Lung (tissue), 12 donors: ENCODE results near the gene ATG10. TPM values are rescaled to one million over a fixed set of nuclear protein-coding genes. Genes with fewer than 3 reads are reported as not detected.

Source experiments
- ATAC-seq: fragments of 200-7000 bp; cut with Tn5 transposase; one replicate; pipeline ENCODE4 v1.9.1; 2020; ENCODE audit warnings: moderate number of reproducible peaks; ENCODE audit not compliant: insufficient read depth, low FRiP score
- DNase-seq, 3 donors: peaks; one replicate each; pipeline ENCODE4 v3.0.0-alpha.2; 2013 to 2017
- H3K27ac ChIP-seq, 2 donors: one replicate each; pipeline ENCODE4 v1.5.1; 2013; ENCODE audit warnings: mild to moderate bottlenecking in 2 of 2, moderate library complexity in 2 of 2, control low read depth in 1 of 2, inconsistent platforms in 1 of 2, low read depth in 1 of 2, low read length in 1 of 2
- H3K27me3 ChIP-seq, 3 donors: one replicate each; pipeline ENCODE4 v1.5.1; 2013; ENCODE audit warnings: low read length in 2 of 3; ENCODE audit not compliant: control insufficient read depth in 3 of 3, insufficient read depth in 3 of 3
- H3K36me3 ChIP-seq, 4 donors: one replicate each; pipeline ENCODE4 v1.5.1; 2013; ENCODE audit warnings: low read length in 4 of 4, mild to moderate bottlenecking in 1 of 4, moderate library complexity in 1 of 4; ENCODE audit not compliant: control insufficient read depth in 4 of 4, insufficient read depth in 4 of 4
- H3K4me1 ChIP-seq, 5 donors: one replicate each; pipeline ENCODE4 v1.5.1; 2013; ENCODE audit warnings: low read length in 5 of 5, mild to moderate bottlenecking in 2 of 5, moderate library complexity in 1 of 5; ENCODE audit not compliant: control insufficient read depth in 5 of 5, insufficient read depth in 5 of 5
- H3K4me3 ChIP-seq: one replicate; pipeline ENCODE4 v1.5.1; 2013; ENCODE audit warnings: mild to moderate bottlenecking, control low read depth, moderate library complexity
- H3K9ac ChIP-seq, 2 donors: one replicate each; pipeline ENCODE4 v1.5.1; 2013; ENCODE audit warnings: low read length in 2 of 2, control low read depth in 1 of 2; ENCODE audit not compliant: insufficient read depth in 1 of 2
- H3K9me3 ChIP-seq, 4 donors: one replicate each; pipeline ENCODE4 v1.5.1; 2013; ENCODE audit warnings: low read length in 3 of 4, mild to moderate bottlenecking in 1 of 4, moderate library complexity in 1 of 4; ENCODE audit not compliant: control insufficient read depth in 4 of 4, insufficient read depth in 3 of 4
- WGBS, 2 donors: extraction: QIAGEN DNeasy Blood & Tissue Kit; methylation state at CpG; one replicate each; pipeline ENCODE4 v1.1.7; 2013; 5-methylcytosine and 5-hydroxymethylcytosine counted together
- polyA plus RNA-seq, 2 donors: library from polyadenylated mRNA; stranded (reverse); fragments of 200-250 nt; gene quantifications; one replicate each; pipeline ENCODE4 v1.2.1, GENCODE V29; 2013
- total RNA-seq, 2 donors: library from RNA; depleted of rRNA in 1 of 2; stranded (reverse); fragments of >200 nt in 1 of 2; gene quantifications; one replicate each; pipeline ENCODE4 v1.2.1, GENCODE V29; 2014 to 2021
- TF ChIP-seq, protein P1 (sequence below): IDR thresholded peaks from 2 replicates; pipeline ENCODE4 v1.5.1; 2012; ENCODE audit warnings: mild to moderate bottlenecking; ENCODE audit errors: control extremely low read depth, extremely low read depth
- donor health status: control.
- donor health status: control.
- donor health status: Bipolar disorder and iron deficiency.
- donor health status: healthy.
- donor health status: DM: yes; HTN: yes; CAD: no.

Gene ATG10
- total and polyA plus RNA-seq, 4 donors = 4.6 to 10.2 (median 5.8) TPM

DNA sequence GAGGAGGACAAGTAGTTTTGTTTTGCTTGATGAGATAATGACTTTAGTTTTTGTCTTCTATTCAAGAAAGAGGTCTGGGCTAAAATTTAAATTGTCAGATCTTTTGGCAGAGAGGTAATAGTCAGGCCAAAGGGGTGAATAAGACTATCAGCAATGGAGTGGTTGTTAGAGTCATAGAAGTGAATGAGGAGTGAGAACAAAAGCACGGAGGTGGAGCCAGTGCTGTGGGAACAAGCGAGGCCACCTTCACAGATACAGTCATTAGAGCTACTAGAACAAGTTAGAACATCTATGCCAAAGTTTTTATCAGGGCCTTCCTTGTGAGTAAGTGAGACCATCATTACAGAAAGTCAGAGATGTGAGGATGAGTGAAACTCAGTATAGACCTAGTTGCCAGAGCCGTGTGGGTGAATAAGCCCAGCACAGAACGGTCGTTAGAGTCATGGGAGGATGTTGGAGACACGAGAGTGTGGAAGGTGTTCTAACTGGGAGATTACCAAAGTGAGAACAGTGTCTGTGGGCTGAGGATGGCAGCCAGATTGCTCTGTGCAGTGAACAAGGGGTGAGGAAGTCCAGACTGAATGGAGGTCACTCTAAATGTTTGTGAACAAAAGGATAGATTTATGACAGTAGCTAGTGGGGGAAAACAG lies 171.2 kb downstream of the ATG10 start:
- Histone ChIP-seq H3K9me3 (peaks cover 0 to 8% (median 0%) of the 10 kb centered on the region in 4 donors), H3K36me3 (no peaks in the 10 kb centered on the region), H3K4me1 (peaks cover 0 to 4% (median 0%) of the 10 kb centered on the region in 5 donors), H3K9ac (no peak overlapping the region), H3K4me3 (no peak overlapping the region), H3K27ac (no peak overlapping the region), H3K27me3 (no peaks in the 10 kb centered on the region)
- 90 to 91% methylated on average over 6 of the region's 6 CpGs for WGBS, 2 donors
- ATAC-seq (no peak), DNase-seq (no peak)
- TF ChIP-seq, protein P1, sequence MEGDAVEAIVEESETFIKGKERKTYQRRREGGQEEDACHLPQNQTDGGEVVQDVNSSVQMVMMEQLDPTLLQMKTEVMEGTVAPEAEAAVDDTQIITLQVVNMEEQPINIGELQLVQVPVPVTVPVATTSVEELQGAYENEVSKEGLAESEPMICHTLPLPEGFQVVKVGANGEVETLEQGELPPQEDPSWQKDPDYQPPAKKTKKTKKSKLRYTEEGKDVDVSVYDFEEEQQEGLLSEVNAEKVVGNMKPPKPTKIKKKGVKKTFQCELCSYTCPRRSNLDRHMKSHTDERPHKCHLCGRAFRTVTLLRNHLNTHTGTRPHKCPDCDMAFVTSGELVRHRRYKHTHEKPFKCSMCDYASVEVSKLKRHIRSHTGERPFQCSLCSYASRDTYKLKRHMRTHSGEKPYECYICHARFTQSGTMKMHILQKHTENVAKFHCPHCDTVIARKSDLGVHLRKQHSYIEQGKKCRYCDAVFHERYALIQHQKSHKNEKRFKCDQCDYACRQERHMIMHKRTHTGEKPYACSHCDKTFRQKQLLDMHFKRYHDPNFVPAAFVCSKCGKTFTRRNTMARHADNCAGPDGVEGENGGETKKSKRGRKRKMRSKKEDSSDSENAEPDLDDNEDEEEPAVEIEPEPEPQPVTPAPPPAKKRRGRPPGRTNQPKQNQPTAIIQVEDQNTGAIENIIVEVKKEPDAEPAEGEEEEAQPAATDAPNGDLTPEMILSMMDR = no peak

DNA sequence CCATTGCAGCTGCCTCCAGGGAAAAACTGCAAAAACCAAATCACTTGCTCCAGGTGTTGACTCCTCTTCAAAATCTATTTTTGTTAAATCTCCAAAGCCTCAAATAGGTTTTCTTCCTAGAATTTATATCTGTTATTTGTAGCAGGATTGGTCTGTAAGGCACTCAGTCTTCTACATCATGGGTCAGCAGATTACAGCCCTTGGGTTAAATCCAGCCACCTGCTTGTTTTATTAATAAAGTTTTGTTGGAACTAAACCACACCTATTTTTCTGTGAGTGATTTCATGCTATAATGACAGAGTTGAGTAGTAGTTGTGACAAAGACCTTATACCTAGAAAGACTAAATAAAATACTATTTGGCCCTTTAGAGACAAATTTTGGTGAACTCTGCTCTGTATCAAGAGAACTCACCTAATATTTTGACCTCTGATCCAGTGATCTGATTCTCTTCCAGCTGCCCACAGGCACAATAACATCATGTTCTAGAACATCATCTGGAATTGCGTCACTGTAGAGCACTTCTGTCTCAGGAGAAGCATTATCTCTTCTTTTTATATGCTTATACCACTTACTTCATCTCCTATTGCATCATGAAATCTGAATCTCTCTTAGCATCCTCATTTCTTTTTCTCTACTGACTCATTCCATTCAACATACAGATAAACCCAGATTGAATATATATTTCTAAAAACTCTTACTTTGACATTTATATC lies 176.2 kb downstream of the ATG10 start:
- Histone ChIP-seq H3K27ac (no peak overlapping the region), H3K4me3 (no peak overlapping the region), H3K36me3 (no peaks in the 10 kb centered on the region), H3K9ac (no peak overlapping the region), H3K27me3 (no peaks in the 10 kb centered on the region), H3K9me3 (peaks cover 0 to 5% (median 0%) of the 10 kb centered on the region in 4 donors), H3K4me1 (peaks cover 0 to 13% (median 2%) of the 10 kb centered on the region in 5 donors)
- 83 to 95% methylated on average over 1 of the region's 1 CpG for WGBS, 2 donors
- DNase-seq (no peak), ATAC-seq (no peak)
- TF ChIP-seq, protein P1 = no peak

DNA sequence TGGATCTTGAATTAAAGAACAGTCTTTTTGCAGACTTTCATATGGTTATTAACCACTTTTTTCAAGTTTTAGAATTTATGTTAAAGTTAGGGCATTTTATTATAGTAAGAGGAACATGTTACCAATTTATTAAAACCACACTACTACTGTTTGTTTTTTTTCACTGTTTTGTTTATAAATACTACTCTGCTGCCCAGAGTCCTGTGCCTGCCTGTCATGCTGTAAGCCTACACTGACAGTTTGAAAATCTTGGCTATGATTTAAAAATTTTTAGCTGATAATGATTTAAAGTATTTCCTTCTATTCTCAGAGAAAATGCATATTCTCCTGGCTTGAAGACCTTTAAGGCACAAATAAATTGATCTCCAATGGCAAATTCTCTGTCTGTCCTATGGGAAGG lies 177.6 kb downstream of the ATG10 start:
- DNase-seq (no peak), ATAC-seq (no peak)
- no peak overlapping the region for H3K4me3 ChIP-seq
- no peaks in the 10 kb centered on the region for H3K36me3 ChIP-seq
- peaks cover 0 to 13% (median 2%) of the 10 kb centered on the region in 5 donors for H3K4me1 ChIP-seq
- TF ChIP-seq, protein P1 = no peak
- H3K27me3 ChIP-seq = no peaks in the 10 kb centered on the region
- H3K9ac ChIP-seq = no peak overlapping the region
- H3K27ac ChIP-seq = no peak overlapping the region
- H3K9me3 ChIP-seq = no peaks in the 10 kb centered on the region
